HTR-8/SVneo (cell line): ENCODE data around the gene LYRM2.
A peak's percentile ranks its signal among the peaks of the same experiment; 100 is the strongest.
"Not testable (repeated sequence)": the region's sequence is repeated elsewhere in the genome, so short reads cannot be mapped to it uniquely, and the experiment has no call there.

Experiments
- DNase-seq: peaks from one replicate; pipeline ENCODE4 v3.0.0; 2011; ENCODE audit warnings: low spot score, mixed read lengths; ENCODE audit not compliant: insufficient read length
- FAIRE-seq: peaks from 2 replicates; lab custom pipeline; 2011; peaks lifted over from hg19 to GRCh38; lab: Jason Lieb, UNC

The LYRM2 gene

DNA sequence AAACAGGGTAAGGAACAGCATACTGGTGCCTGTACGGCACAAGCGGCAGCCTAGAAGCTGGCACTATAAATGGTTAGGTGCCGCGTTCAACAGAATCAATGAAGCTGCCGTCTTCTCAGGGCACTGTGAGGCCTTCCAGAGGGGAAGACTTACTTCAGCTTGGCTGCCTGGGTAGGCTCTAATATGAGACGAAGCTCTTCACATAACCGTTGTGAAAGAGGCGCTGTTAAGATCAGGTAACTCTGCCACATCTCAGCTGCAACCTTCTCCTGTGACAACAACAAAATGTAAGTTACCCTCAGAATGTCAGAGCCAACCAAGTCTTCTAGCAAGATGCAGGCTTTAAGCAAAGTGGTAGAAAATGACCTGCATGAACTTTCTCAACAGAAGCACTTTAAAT lies 12.0 kb upstream of the LYRM2 start:
- DNase-seq (no peak), FAIRE-seq (no peak)

DNA sequence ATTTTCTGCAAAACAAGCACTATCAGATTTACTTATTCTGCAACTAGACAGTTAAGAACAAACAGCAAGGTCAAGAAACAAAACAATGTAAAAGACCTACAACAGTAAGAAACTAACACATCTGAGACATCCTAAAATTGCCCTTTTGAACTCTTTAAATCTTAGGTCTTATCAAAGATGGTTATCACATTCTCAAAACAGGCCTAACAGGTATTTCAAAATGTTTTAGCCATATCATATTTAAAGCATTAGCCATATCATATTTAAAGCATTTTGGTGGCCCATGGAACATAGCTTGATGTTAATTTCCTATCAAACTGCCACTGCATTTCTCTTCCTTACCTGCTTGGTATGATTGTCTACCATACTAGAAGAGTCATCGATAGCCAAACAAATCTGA lies 11.1 kb upstream of the LYRM2 start:
- no peak for FAIRE-seq

GRCh38 chr6:89644864-89645263 lies 6.3 kb upstream of the LYRM2 start:
- no peak for DNase-seq
- FAIRE-seq = no peak

More for the DNA sequence above, 11.1 kb upstream of the LYRM2 start:
- DNase-seq = no peak

- no peak for FAIRE-seq
- DNase-seq = no peak
Observed at GRCh38 chr6:89643406-89643805, 4.9 kb upstream of the LYRM2 start.

DNA sequence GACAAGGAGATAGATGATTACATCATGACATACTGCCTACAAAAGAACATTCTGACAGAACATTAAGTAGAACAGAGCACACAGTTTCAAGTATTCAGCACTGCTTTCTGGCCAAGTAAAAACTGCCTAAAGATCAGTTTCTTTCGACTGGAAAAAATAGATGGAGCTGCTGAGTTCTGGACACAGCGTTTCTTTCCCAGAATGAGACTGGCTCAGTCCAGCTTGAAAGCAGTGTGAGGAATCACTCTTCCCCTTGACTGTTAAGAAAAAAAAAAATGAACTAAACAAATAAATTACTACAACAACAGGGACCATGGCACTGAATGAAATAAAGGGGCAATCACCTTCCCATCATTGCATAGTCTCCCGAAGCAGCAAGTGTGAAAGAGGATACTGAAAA lies 4.4 kb upstream of the LYRM2 start:
- DNase-seq = no peak
- FAIRE-seq = no peak

DNA sequence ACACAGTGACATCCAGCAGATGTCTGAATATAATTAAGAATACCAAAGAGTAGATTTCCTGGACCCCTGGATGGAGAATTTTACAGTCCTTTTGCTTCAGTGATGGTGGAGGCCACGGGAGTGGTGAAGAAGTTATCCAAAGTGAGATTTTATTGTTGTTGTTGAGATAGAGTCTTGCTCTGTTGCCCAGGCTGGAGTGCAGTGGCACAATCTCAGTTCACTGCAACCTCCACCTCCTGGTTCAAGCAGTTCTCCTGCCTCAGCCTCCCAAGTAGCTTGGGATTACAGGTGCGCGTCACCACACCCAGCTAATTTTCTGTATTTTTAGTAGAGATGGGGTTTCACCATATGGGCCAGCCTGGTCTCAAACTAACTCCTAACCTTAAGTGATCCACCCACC lies 3.0 kb upstream of the LYRM2 start:
- DNase-seq, FAIRE-seq: not testable (repeated sequence)

DNA sequence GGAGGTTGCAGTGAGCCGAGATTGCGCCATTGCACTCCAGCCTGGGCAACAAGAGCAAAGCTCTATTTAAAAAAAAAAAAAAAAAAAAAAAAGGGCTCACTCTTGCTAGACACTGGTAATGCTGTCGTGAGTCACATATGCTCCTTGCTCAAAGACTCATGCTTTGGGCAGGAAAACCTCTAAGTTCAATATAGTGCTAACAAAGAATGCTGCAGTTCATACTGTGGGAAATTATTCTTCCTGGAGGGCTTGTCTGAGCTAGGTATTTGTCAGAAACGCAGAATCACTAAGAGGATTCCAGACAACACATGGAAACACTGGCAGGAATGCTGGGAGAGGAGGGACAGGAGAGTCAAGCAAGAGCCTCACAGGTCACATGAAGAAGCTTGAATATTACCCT lies 2.3 kb upstream of the LYRM2 start:
- no peak for FAIRE-seq
- DNase-seq = no peak

GRCh38 chr6:89637960-89638319 lies 607 bp downstream of the LYRM2 start:
- no peak for DNase-seq
- FAIRE-seq = no peak

DNA sequence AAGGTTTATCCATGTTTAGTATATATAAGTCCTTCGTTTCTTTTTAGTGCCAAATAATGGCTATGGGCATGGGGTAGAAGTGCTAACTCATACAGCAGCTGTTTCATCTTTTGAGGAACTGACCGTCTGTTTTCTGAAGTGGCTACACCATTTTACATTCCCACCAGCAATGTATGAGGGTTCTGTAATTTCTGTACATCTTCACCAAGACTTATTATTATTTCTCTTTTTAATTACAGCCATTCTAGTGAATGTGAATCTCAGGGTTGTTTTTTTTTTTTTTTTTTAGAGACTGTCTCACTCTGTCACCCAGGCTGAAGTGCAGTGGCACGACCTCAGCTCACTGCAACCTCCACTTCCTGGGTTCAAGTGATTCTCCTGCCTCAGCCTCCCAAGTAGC lies 2.1 kb downstream of the LYRM2 start:
- DNase-seq, FAIRE-seq: not testable (repeated sequence)

- DNase-seq (no peak), FAIRE-seq (no peak)
Observed at GRCh38 chr6:89630488-89630887, 8.1 kb downstream of the LYRM2 start.

DNA sequence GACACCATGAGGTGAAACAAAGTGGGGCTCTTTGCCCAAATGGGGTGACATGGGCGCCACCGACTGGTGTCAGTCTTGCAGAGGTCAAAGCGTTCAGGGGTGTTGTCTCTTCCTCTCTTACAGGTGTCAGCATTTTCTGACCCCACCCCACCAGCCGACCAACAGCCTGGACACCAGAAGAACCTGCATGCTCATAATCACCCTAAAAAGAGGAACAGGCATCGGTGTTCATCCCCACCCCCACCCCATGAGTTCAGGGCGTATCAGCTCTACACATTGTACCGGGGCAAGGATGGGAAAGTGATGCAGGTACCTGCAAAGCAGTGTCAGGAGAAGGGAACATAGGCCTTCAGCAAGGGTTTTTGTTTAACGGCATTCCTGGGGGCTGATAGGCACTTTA lies 14.8 kb downstream of the LYRM2 start:
- DNase-seq (no peak), FAIRE-seq (no peak)

DNA sequence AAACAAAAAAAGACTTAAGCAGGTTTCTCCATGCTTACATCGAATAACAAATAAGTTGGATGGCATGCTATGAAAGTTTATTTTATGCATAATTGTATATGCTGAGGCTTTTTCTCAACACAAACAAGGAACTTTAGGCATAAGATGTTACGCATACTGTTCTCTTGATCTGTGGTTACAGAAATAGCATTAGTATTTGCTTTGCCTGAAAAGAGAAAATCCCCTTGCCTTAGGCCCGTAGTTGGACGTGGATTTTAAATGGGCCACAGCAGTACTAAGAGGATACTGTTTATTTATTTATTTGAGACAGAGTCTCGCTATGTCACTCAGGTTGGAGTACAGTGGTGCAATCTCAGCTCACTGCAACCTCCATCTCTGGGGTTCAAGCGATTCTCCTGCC lies 19.0 kb downstream of the LYRM2 start:
- DNase-seq (no peak), FAIRE-seq (no peak)

DNA sequence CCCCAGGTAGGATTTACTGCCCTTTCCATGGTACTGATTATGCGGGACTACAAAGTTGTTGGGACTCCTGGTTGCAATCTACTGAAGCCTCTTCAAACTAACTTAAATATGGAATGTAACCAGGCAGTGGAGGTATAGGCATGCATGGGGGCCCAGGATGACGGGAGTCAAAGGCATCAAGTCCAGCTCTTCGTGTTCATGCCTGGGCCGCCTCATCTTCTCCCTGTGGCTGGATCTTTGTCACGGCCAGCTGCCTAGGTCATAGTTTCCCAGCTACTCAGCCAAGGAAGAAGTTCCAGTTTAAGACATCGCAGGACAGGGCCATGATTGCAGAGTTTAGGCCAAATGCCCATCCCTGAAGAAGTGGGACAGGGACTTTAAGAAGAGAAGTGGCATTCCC lies 20.5 kb downstream of the LYRM2 start:
- DNase-seq = no peak

GRCh38 chr6:89616531-89616930 lies 22.0 kb downstream of the LYRM2 start:
- FAIRE-seq (no peak), DNase-seq (no peak)

More for the DNA sequence above, 20.5 kb downstream of the LYRM2 start:
- FAIRE-seq = no peak

DNA sequence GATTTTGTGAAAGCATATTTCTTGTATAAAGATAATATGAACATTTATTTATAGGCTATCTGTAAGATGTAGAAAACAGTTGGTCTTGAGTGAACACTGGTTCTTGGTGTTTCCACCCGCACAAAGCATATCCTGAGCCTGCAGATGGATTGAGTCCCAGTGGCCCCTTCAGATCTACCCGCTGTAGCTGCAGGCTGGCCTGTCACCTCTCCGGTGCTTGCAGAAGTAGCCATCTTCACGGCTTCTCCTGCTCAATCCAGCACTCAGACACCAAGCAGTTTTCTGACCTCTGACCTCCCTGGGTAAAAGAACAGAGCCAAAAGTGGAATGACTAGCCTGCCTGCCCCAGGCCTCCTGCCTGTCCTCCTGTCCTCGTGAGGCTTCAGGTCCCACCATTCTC lies 22.7 kb downstream of the LYRM2 start:
- no peak for FAIRE-seq

DNA sequence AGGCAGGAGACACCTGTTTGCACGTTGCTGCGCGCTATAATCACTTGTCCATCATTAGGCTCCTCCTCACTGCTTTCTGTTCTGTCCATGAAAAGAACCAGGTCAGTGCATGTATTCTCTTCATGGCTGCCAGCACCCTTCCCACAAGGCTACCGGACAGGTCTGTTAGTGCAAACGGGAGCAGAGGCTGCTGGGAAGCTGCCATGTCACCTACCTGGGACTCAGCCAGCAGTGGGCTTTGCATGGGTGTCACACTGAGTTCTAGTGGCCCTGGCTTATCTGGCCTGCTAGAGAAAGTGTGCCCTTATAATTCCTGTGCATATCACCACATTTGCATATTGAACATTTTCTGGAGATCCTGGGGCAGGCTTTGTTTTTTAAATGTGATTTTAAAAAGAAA lies 24.8 kb downstream of the LYRM2 start:
- FAIRE-seq = no peak
- no peak for DNase-seq

More for the DNA sequence above, 22.7 kb downstream of the LYRM2 start:
- no peak for DNase-seq

GRCh38 chr6:89612121-89612520 lies 26.4 kb downstream of the LYRM2 start:
- no peak for FAIRE-seq
- no peak for DNase-seq

GRCh38 chr6:89611666-89612065 lies 26.9 kb downstream of the LYRM2 start:
- FAIRE-seq (no peak), DNase-seq (no peak)

GRCh38 chr6:89610149-89610642 lies 28.4 kb downstream of the LYRM2 start:
- no peak for FAIRE-seq
- DNase-seq = peak; percentile 51

DNA sequence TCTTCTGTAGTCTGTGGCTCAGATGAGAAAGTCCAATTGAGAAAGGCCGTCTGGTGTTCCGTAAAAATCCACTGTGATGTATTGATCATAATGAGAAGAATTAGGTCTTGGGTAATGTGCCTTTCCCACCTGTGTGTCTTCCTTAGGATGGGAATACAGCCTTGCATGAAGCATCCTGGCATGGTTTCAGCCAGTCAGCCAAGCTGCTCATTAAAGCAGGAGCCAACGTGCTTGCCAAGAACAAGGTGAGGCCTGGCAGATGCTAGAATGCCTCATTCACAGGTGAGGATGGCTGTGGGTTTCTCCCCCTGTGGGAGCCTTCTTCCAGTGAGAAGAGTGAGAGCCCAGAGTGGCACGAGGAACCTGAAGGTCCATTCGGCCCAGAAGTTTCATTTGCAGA lies 32.7 kb downstream of the LYRM2 start:
- DNase-seq (no peak), FAIRE-seq (no peak)

DNA sequence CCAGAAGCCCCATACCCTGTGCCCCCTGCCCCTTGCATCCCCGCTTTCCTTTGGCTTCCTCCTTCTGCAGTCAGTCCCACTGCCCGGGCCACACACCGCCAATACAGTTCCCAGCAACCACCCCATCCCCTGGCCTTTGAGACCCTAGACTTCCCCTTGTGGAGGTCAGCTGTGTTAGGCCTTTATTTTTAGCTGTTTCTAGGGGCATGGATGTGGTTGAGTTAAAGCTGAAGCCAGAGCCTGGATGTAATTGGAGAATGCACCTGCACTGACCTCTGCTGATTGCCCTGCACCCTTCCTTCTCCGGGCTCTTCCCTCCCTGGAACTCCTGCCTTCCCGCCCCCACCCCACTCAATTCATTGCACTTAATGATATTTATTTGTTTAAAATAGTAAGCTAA lies 33.9 kb downstream of the LYRM2 start:
- DNase-seq (no peak), FAIRE-seq (no peak)

- DNase-seq (no peak), FAIRE-seq (no peak)
Observed at GRCh38 chr6:89602166-89602565, 36.4 kb downstream of the LYRM2 start.

GRCh38 chr6:89599727-89600126 lies 38.8 kb downstream of the LYRM2 start:
- no peak for FAIRE-seq
- DNase-seq = no peak
